ENCODE results near the gene CAMTA1. TPM values are rescaled to one million over a fixed set of nuclear protein-coding genes. Genes with fewer than 3 reads are reported as not detected.
"Not testable (repeated sequence)": the region's sequence is repeated elsewhere in the genome, so short reads cannot be mapped to it uniquely, and the experiment has no call there.

The CAMTA1 gene
- polyA plus RNA-seq, 2 donors = 61.1 to 75.0 TPM

GRCh38 chr1:7408771-7409150 is 623.5 kb downstream of the CAMTA1 start:
- no peaks in the 10 kb centered on the region for H3K36me3 ChIP-seq (ENCODE audit: control insufficient read depth in 2 of 2, insufficient read depth in 2 of 2, low read length in 1 of 2)
- no peak overlapping the region for H3K4me3 ChIP-seq (ENCODE audit: low read depth in 1 of 2, low read length in 2 of 2)
- no peaks in the 10 kb centered on the region for H3K9me3 ChIP-seq (ENCODE audit: control insufficient read depth in 2 of 2, insufficient read depth in 1 of 2, low read depth in 1 of 2, low read length in 1 of 2)
- WGBS, 2 donors = 85 to 88% methylated on average over 5 of the region's 5 CpGs
- no peak overlapping the region for H3K27ac ChIP-seq (ENCODE audit: low read depth in 2 of 2, low read length in 1 of 2)
- H3K27me3 ChIP-seq (ENCODE audit: control insufficient read depth in 1 of 2, insufficient read depth in 2 of 2, low read length in 2 of 2) = peaks cover 0 to under 1% of the 10 kb centered on the region in 2 donors
- no peaks in the 10 kb centered on the region for H3K4me1 ChIP-seq (ENCODE audit: control insufficient read depth in 2 of 2, insufficient read depth in 2 of 2, low read length in 1 of 2)

- H3K9me3 ChIP-seq (ENCODE audit: control insufficient read depth in 2 of 2, insufficient read depth in 1 of 2, low read depth in 1 of 2, low read length in 1 of 2) = no peaks in the 10 kb centered on the region
- no peaks in the 10 kb centered on the region for H3K36me3 ChIP-seq (ENCODE audit: control insufficient read depth in 2 of 2, insufficient read depth in 2 of 2, low read length in 1 of 2)
- WGBS, 2 donors = 89 to 90% methylated on average over 8 of the region's 8 CpGs
- H3K27ac ChIP-seq (ENCODE audit: low read depth in 2 of 2, low read length in 1 of 2) = no peak overlapping the region
- no peak overlapping the region for H3K4me3 ChIP-seq (ENCODE audit: low read depth in 1 of 2, low read length in 2 of 2)
- H3K4me1 ChIP-seq (ENCODE audit: control insufficient read depth in 2 of 2, insufficient read depth in 2 of 2, low read length in 1 of 2) = no peaks in the 10 kb centered on the region
- no peaks in the 10 kb centered on the region for H3K27me3 ChIP-seq (ENCODE audit: control insufficient read depth in 1 of 2, insufficient read depth in 2 of 2, low read length in 2 of 2)
Observed at GRCh38 chr1:7409278-7409677, 624.0 kb downstream of the CAMTA1 start.

GRCh38 chr1:7410156-7410555 is 624.9 kb downstream of the CAMTA1 start:
- Histone ChIP-seq H3K27ac (ENCODE audit: low read depth in 2 of 2, low read length in 1 of 2) (no peak overlapping the region), H3K4me1 (ENCODE audit: control insufficient read depth in 2 of 2, insufficient read depth in 2 of 2, low read length in 1 of 2) (no peaks in the 10 kb centered on the region), H3K9me3 (ENCODE audit: control insufficient read depth in 2 of 2, insufficient read depth in 1 of 2, low read depth in 1 of 2, low read length in 1 of 2) (no peaks in the 10 kb centered on the region), H3K4me3 (ENCODE audit: low read depth in 1 of 2, low read length in 2 of 2) (no peak overlapping the region), H3K36me3 (ENCODE audit: control insufficient read depth in 2 of 2, insufficient read depth in 2 of 2, low read length in 1 of 2) (no peaks in the 10 kb centered on the region), H3K27me3 (ENCODE audit: control insufficient read depth in 1 of 2, insufficient read depth in 2 of 2, low read length in 2 of 2) (no peaks in the 10 kb centered on the region)
- WGBS, 2 donors = 80 to 82% methylated on average over 10 of the region's 10 CpGs

GRCh38 chr1:7417618-7418017 is 632.4 kb downstream of the CAMTA1 start:
- H3K36me3 ChIP-seq (ENCODE audit: control insufficient read depth in 2 of 2, insufficient read depth in 2 of 2, low read length in 1 of 2); H3K27ac ChIP-seq (ENCODE audit: low read depth in 2 of 2, low read length in 1 of 2); H3K4me1 ChIP-seq (ENCODE audit: control insufficient read depth in 2 of 2, insufficient read depth in 2 of 2, low read length in 1 of 2); H3K4me3 ChIP-seq (ENCODE audit: low read depth in 1 of 2, low read length in 2 of 2); H3K27me3 ChIP-seq (ENCODE audit: control insufficient read depth in 1 of 2, insufficient read depth in 2 of 2, low read length in 2 of 2); H3K9me3 ChIP-seq (ENCODE audit: control insufficient read depth in 2 of 2, insufficient read depth in 1 of 2, low read depth in 1 of 2, low read length in 1 of 2): not testable (repeated sequence)
- 81 to 85% methylated on average over 12 of the region's 12 CpGs for WGBS, 2 donors

- H3K4me3 ChIP-seq (ENCODE audit: low read depth in 1 of 2, low read length in 2 of 2) = no peak overlapping the region
- peaks cover 3 to 6% of the 10 kb centered on the region in 2 donors for H3K9me3 ChIP-seq (ENCODE audit: control insufficient read depth in 2 of 2, insufficient read depth in 1 of 2, low read depth in 1 of 2, low read length in 1 of 2)
- no peaks in the 10 kb centered on the region for H3K4me1 ChIP-seq (ENCODE audit: control insufficient read depth in 2 of 2, insufficient read depth in 2 of 2, low read length in 1 of 2)
- H3K27me3 ChIP-seq (ENCODE audit: control insufficient read depth in 1 of 2, insufficient read depth in 2 of 2, low read length in 2 of 2) = no peaks in the 10 kb centered on the region
- WGBS, 2 donors = 74 to 75% methylated on average over 11 of the region's 11 CpGs
- H3K36me3 ChIP-seq (ENCODE audit: control insufficient read depth in 2 of 2, insufficient read depth in 2 of 2, low read length in 1 of 2) = no peaks in the 10 kb centered on the region
- no peak overlapping the region for H3K27ac ChIP-seq (ENCODE audit: low read depth in 2 of 2, low read length in 1 of 2)
Observed at GRCh38 chr1:7418442-7419080, 633.3 kb downstream of the CAMTA1 start.

GRCh38 chr1:7420098-7420445 is 634.8 kb downstream of the CAMTA1 start:
- Histone ChIP-seq H3K4me1 (ENCODE audit: control insufficient read depth in 2 of 2, insufficient read depth in 2 of 2, low read length in 1 of 2) (no peaks in the 10 kb centered on the region), H3K27ac (ENCODE audit: low read depth in 2 of 2, low read length in 1 of 2) (no peak overlapping the region), H3K9me3 (ENCODE audit: control insufficient read depth in 2 of 2, insufficient read depth in 1 of 2, low read depth in 1 of 2, low read length in 1 of 2) (peaks cover 3 to 6% of the 10 kb centered on the region in 2 donors), H3K4me3 (ENCODE audit: low read depth in 1 of 2, low read length in 2 of 2) (no peak overlapping the region), H3K36me3 (ENCODE audit: control insufficient read depth in 2 of 2, insufficient read depth in 2 of 2, low read length in 1 of 2) (no peaks in the 10 kb centered on the region), H3K27me3 (ENCODE audit: control insufficient read depth in 1 of 2, insufficient read depth in 2 of 2, low read length in 2 of 2) (no peaks in the 10 kb centered on the region)
- WGBS, 2 donors = 74 to 83% methylated on average over 9 of the region's 9 CpGs

- WGBS, 2 donors = 70 to 71% methylated on average over 6 of the region's 6 CpGs
- H3K4me3 ChIP-seq (ENCODE audit: low read depth in 1 of 2, low read length in 2 of 2) = no peak overlapping the region
- H3K27ac ChIP-seq (ENCODE audit: low read depth in 2 of 2, low read length in 1 of 2) = no peak overlapping the region
- no peaks in the 10 kb centered on the region for H3K36me3 ChIP-seq (ENCODE audit: control insufficient read depth in 2 of 2, insufficient read depth in 2 of 2, low read length in 1 of 2)
- no peaks in the 10 kb centered on the region for H3K27me3 ChIP-seq (ENCODE audit: control insufficient read depth in 1 of 2, insufficient read depth in 2 of 2, low read length in 2 of 2)
- H3K9me3 ChIP-seq (ENCODE audit: control insufficient read depth in 2 of 2, insufficient read depth in 1 of 2, low read depth in 1 of 2, low read length in 1 of 2) = peaks cover 3 to 6% of the 10 kb centered on the region in 2 donors
- H3K4me1 ChIP-seq (ENCODE audit: control insufficient read depth in 2 of 2, insufficient read depth in 2 of 2, low read length in 1 of 2) = no peaks in the 10 kb centered on the region
Observed at GRCh38 chr1:7420470-7421100, 635.3 kb downstream of the CAMTA1 start.

GRCh38 chr1:7421471-7422075 is 636.3 kb downstream of the CAMTA1 start:
- no peaks in the 10 kb centered on the region for H3K36me3 ChIP-seq (ENCODE audit: control insufficient read depth in 2 of 2, insufficient read depth in 2 of 2, low read length in 1 of 2)
- H3K4me3 ChIP-seq (ENCODE audit: low read depth in 1 of 2, low read length in 2 of 2) = no peak overlapping the region
- no peaks in the 10 kb centered on the region for H3K4me1 ChIP-seq (ENCODE audit: control insufficient read depth in 2 of 2, insufficient read depth in 2 of 2, low read length in 1 of 2)
- WGBS, 2 donors = 88 to 92% methylated on average over 12 of the region's 12 CpGs
- H3K9me3 ChIP-seq (ENCODE audit: control insufficient read depth in 2 of 2, insufficient read depth in 1 of 2, low read depth in 1 of 2, low read length in 1 of 2) = peaks cover 3 to 6% of the 10 kb centered on the region in 2 donors
- no peak overlapping the region for H3K27ac ChIP-seq (ENCODE audit: low read depth in 2 of 2, low read length in 1 of 2)
- H3K27me3 ChIP-seq (ENCODE audit: control insufficient read depth in 1 of 2, insufficient read depth in 2 of 2, low read length in 2 of 2) = no peaks in the 10 kb centered on the region

GRCh38 chr1:7422081-7422480 is 636.8 kb downstream of the CAMTA1 start:
- Histone ChIP-seq H3K36me3 (ENCODE audit: control insufficient read depth in 2 of 2, insufficient read depth in 2 of 2, low read length in 1 of 2) (no peaks in the 10 kb centered on the region), H3K4me1 (ENCODE audit: control insufficient read depth in 2 of 2, insufficient read depth in 2 of 2, low read length in 1 of 2) (no peaks in the 10 kb centered on the region), H3K27me3 (ENCODE audit: control insufficient read depth in 1 of 2, insufficient read depth in 2 of 2, low read length in 2 of 2) (no peaks in the 10 kb centered on the region), H3K9me3 (ENCODE audit: control insufficient read depth in 2 of 2, insufficient read depth in 1 of 2, low read depth in 1 of 2, low read length in 1 of 2) (peaks cover 3 to 6% of the 10 kb centered on the region in 2 donors), H3K4me3 (ENCODE audit: low read depth in 1 of 2, low read length in 2 of 2) (no peak overlapping the region), H3K27ac (ENCODE audit: low read depth in 2 of 2, low read length in 1 of 2) (no peak overlapping the region)
- 93 to 95% methylated on average over 6 of the region's 6 CpGs for WGBS, 2 donors

GRCh38 chr1:7422561-7422960 is 637.3 kb downstream of the CAMTA1 start:
- Histone ChIP-seq H3K4me1 (ENCODE audit: control insufficient read depth in 2 of 2, insufficient read depth in 2 of 2, low read length in 1 of 2) (no peaks in the 10 kb centered on the region), H3K4me3 (ENCODE audit: low read depth in 1 of 2, low read length in 2 of 2) (no peak overlapping the region), H3K36me3 (ENCODE audit: control insufficient read depth in 2 of 2, insufficient read depth in 2 of 2, low read length in 1 of 2) (no peaks in the 10 kb centered on the region), H3K27ac (ENCODE audit: low read depth in 2 of 2, low read length in 1 of 2) (no peak overlapping the region), H3K9me3 (ENCODE audit: control insufficient read depth in 2 of 2, insufficient read depth in 1 of 2, low read depth in 1 of 2, low read length in 1 of 2) (peaks cover 3 to 6% of the 10 kb centered on the region in 2 donors), H3K27me3 (ENCODE audit: control insufficient read depth in 1 of 2, insufficient read depth in 2 of 2, low read length in 2 of 2) (no peaks in the 10 kb centered on the region)
- 86 to 94% methylated on average over 3 of the region's 3 CpGs for WGBS, 2 donors
